ENCODE measurements around the gene LIN28B. TPM values are rescaled to one million over a fixed set of nuclear protein-coding genes. Genes with fewer than 3 reads are reported as not detected.
"Not testable (repeated sequence)": the region's sequence is repeated elsewhere in the genome, so short reads cannot be mapped to it uniquely, and the experiment has no call there.

The LIN28B gene
- total RNA-seq, 5 donors from 2014 or later (not counting 1 experiment from before 2014, with no cell fraction given): 0.20 to 0.41 (median 0.22) TPM; not detected in 2

GRCh38 chr6:105001063-105001462 lies 44.2 kb downstream of the LIN28B start:
- Mint-ChIP-seq H3K4me1 (no peaks in the 10 kb centered on the region), H3K9me3 (no peaks in the 10 kb centered on the region), H3K27ac (no peak overlapping the region), H3K36me3 (no peaks in the 10 kb centered on the region), H3K27me3 (peaks cover 6 to 15% of the 10 kb centered on the region in 2 donors), H3K4me3 (no peak overlapping the region)
- DNase-seq (no peak), ATAC-seq (replicated peaks in 1 of 4) (no peak)
- CTCF ChIA-PET: no interaction called here
- H3K27ac ChIP-seq (ENCODE audit: low read length): no peak overlapping the region
- H3K9me3 ChIP-seq: no peaks in the 10 kb centered on the region
- POLR2A ChIA-PET: no interaction called here
- H3K36me3 ChIP-seq (ENCODE audit: control insufficient read depth in 2 of 2, extremely low read depth in 1 of 2, insufficient read depth in 1 of 2, low read length in 1 of 2): no peaks in the 10 kb centered on the region
- no peaks in the 10 kb centered on the region for H3K4me1 ChIP-seq (ENCODE audit: control insufficient read depth in 1 of 2, extremely low read depth in 1 of 2, insufficient read depth in 2 of 2, low read length in 2 of 2)
- no peak overlapping the region for H3K4me3 ChIP-seq (ENCODE audit: control insufficient read depth in 1 of 2, extremely low read depth in 1 of 2, low read length in 1 of 2)
- no peaks in the 10 kb centered on the region for H3K27me3 ChIP-seq (replicated peaks in 1 of 2; ENCODE audit: control insufficient read depth in 2 of 2, extremely low read depth in 1 of 2, insufficient read depth in 2 of 2, low read length in 1 of 2)
- no CpG with 5 or more reads among the region's 1 CpG for WGBS (ENCODE audit: insufficient coverage)

- H3K4me3 ChIP-seq (ENCODE audit: control insufficient read depth in 1 of 2, extremely low read depth in 1 of 2, low read length in 1 of 2): no peak overlapping the region
- H3K36me3 Mint-ChIP-seq: no peaks in the 10 kb centered on the region
- WGBS (ENCODE audit: insufficient coverage): no CpG with 5 or more reads among the region's 1 CpG
- H3K27ac Mint-ChIP-seq: no peak overlapping the region
- no peaks in the 10 kb centered on the region for H3K4me1 ChIP-seq (ENCODE audit: control insufficient read depth in 1 of 2, extremely low read depth in 1 of 2, insufficient read depth in 2 of 2, low read length in 2 of 2)
- H3K9me3 ChIP-seq: no peaks in the 10 kb centered on the region
- DNase-seq: no peak
- H3K27ac ChIP-seq (ENCODE audit: low read length): no peak overlapping the region
- H3K4me1 Mint-ChIP-seq: no peaks in the 10 kb centered on the region
- H3K36me3 ChIP-seq (ENCODE audit: control insufficient read depth in 2 of 2, extremely low read depth in 1 of 2, insufficient read depth in 1 of 2, low read length in 1 of 2): no peaks in the 10 kb centered on the region
- no peaks in the 10 kb centered on the region for H3K9me3 Mint-ChIP-seq
- CTCF ChIA-PET: no interaction called here
- peaks cover 6 to 18% of the 10 kb centered on the region in 2 donors for H3K27me3 Mint-ChIP-seq
- H3K27me3 ChIP-seq (replicated peaks in 1 of 2; ENCODE audit: control insufficient read depth in 2 of 2, extremely low read depth in 1 of 2, insufficient read depth in 2 of 2, low read length in 1 of 2): no peaks in the 10 kb centered on the region
- no peak overlapping the region for H3K4me3 Mint-ChIP-seq
- ATAC-seq (replicated peaks in 1 of 4): no peak
- POLR2A ChIA-PET: no interaction called here
Measured at GRCh38 chr6:105001906-105002305, 45.0 kb downstream of the LIN28B start.

GRCh38 chr6:105005451-105005850 lies 48.5 kb downstream of the LIN28B start:
- H3K4me3 ChIP-seq (ENCODE audit: control insufficient read depth in 1 of 2, extremely low read depth in 1 of 2, low read length in 1 of 2): no peak overlapping the region
- no peak for ATAC-seq (replicated peaks in 1 of 4)
- no peaks in the 10 kb centered on the region for H3K36me3 ChIP-seq (ENCODE audit: control insufficient read depth in 2 of 2, extremely low read depth in 1 of 2, insufficient read depth in 1 of 2, low read length in 1 of 2)
- Mint-ChIP-seq H3K27me3 (peaks cover 8 to 21% of the 10 kb centered on the region in 2 donors), H3K9me3 (no peaks in the 10 kb centered on the region), H3K4me3 (no peak overlapping the region), H3K27ac (no peak overlapping the region), H3K4me1 (no peaks in the 10 kb centered on the region), H3K36me3 (no peaks in the 10 kb centered on the region)
- no peak for DNase-seq
- H3K9me3 ChIP-seq: no peaks in the 10 kb centered on the region
- ChIA-PET CTCF (interaction anchor here in 1 of 2 donors (0.6 kb wide), 1 partner anchor 193 kb away, joined by 5 read pairs; no protein-coding TSS in a partner anchor), POLR2A (no interaction called here)
- no peak overlapping the region for H3K27ac ChIP-seq (ENCODE audit: low read length)
- H3K27me3 ChIP-seq (replicated peaks in 1 of 2; ENCODE audit: control insufficient read depth in 2 of 2, extremely low read depth in 1 of 2, insufficient read depth in 2 of 2, low read length in 1 of 2): no peaks in the 10 kb centered on the region
- WGBS (ENCODE audit: insufficient coverage): no CpG with 5 or more reads among the region's 1 CpG
- H3K4me1 ChIP-seq (ENCODE audit: control insufficient read depth in 1 of 2, extremely low read depth in 1 of 2, insufficient read depth in 2 of 2, low read length in 2 of 2): no peaks in the 10 kb centered on the region

GRCh38 chr6:105013459-105013858 lies 56.6 kb downstream of the LIN28B start:
- not testable (repeated sequence) for H3K27ac ChIP-seq (ENCODE audit: low read length)

GRCh38 chr6:105014448-105014847 lies 57.5 kb downstream of the LIN28B start:
- Mint-ChIP-seq H3K4me1 (no peaks in the 10 kb centered on the region), H3K27me3 (peaks cover 12 to 13% of the 10 kb centered on the region in 2 donors), H3K9me3 (no peaks in the 10 kb centered on the region), H3K4me3 (no peak overlapping the region), H3K36me3 (no peaks in the 10 kb centered on the region), H3K27ac (no peak overlapping the region)
- Histone ChIP-seq H3K4me1 (ENCODE audit: control insufficient read depth in 1 of 2, extremely low read depth in 1 of 2, insufficient read depth in 2 of 2, low read length in 2 of 2) (no peaks in the 10 kb centered on the region), H3K4me3 (ENCODE audit: control insufficient read depth in 1 of 2, extremely low read depth in 1 of 2, low read length in 1 of 2) (no peak overlapping the region), H3K27ac (ENCODE audit: low read length) (no peak overlapping the region), H3K36me3 (ENCODE audit: control insufficient read depth in 2 of 2, extremely low read depth in 1 of 2, insufficient read depth in 1 of 2, low read length in 1 of 2) (no peaks in the 10 kb centered on the region), H3K27me3 (replicated peaks in 1 of 2; ENCODE audit: control insufficient read depth in 2 of 2, extremely low read depth in 1 of 2, insufficient read depth in 2 of 2, low read length in 1 of 2) (peaks cover 0 to 5% of the 10 kb centered on the region in 2 experiments), H3K9me3 (no peaks in the 10 kb centered on the region)
- DNase-seq (no peak), ATAC-seq (replicated peaks in 1 of 4) (no peak)
- 60% methylated on average over 2 of the region's 3 CpGs for WGBS (ENCODE audit: insufficient coverage)
- CTCF ChIA-PET: no interaction called here
- POLR2A ChIA-PET: no interaction called here

More at GRCh38 chr6:105013459-105013858, 56.6 kb downstream of the LIN28B start:
- H3K27me3 ChIP-seq (replicated peaks in 1 of 2; ENCODE audit: control insufficient read depth in 2 of 2, extremely low read depth in 1 of 2, insufficient read depth in 2 of 2, low read length in 1 of 2); H3K36me3 Mint-ChIP-seq; H3K4me3 Mint-ChIP-seq; H3K4me1 ChIP-seq (ENCODE audit: control insufficient read depth in 1 of 2, extremely low read depth in 1 of 2, insufficient read depth in 2 of 2, low read length in 2 of 2); H3K27ac Mint-ChIP-seq; H3K36me3 ChIP-seq (ENCODE audit: control insufficient read depth in 2 of 2, extremely low read depth in 1 of 2, insufficient read depth in 1 of 2, low read length in 1 of 2); ATAC-seq (replicated peaks in 1 of 4); POLR2A ChIA-PET; H3K4me1 Mint-ChIP-seq; H3K4me3 ChIP-seq (ENCODE audit: control insufficient read depth in 1 of 2, extremely low read depth in 1 of 2, low read length in 1 of 2); H3K9me3 ChIP-seq; H3K9me3 Mint-ChIP-seq; DNase-seq: not testable (repeated sequence)
- CTCF ChIA-PET: interaction anchor here in 1 of 2 donors (0.7 kb wide), 1 partner anchor 1732 kb away, joined by 4 read pairs; no protein-coding TSS in a partner anchor
- H3K27me3 Mint-ChIP-seq: peaks cover 10 to 12% of the 10 kb centered on the region in 2 donors
- no CpG with 5 or more reads among the region's 4 CpGs for whole genome bisulfite sequencing (ENCODE audit: insufficient coverage)

- ATAC-seq (replicated peaks in 1 of 4) (no peak), DNase-seq (no peak)
- H3K27me3 Mint-ChIP-seq: peaks cover 11 to 12% of the 10 kb centered on the region in 2 donors
- H3K4me1 Mint-ChIP-seq: no peaks in the 10 kb centered on the region
- Histone ChIP-seq H3K4me1 (ENCODE audit: control insufficient read depth in 1 of 2, extremely low read depth in 1 of 2, insufficient read depth in 2 of 2, low read length in 2 of 2) (no peaks in the 10 kb centered on the region), H3K27ac (ENCODE audit: low read length) (no peak overlapping the region), H3K27me3 (replicated peaks in 1 of 2; ENCODE audit: control insufficient read depth in 2 of 2, extremely low read depth in 1 of 2, insufficient read depth in 2 of 2, low read length in 1 of 2) (peaks cover 0 to 5% of the 10 kb centered on the region in 2 experiments), H3K9me3 (no peaks in the 10 kb centered on the region), H3K4me3 (ENCODE audit: control insufficient read depth in 1 of 2, extremely low read depth in 1 of 2, low read length in 1 of 2) (no peak overlapping the region), H3K36me3 (ENCODE audit: control insufficient read depth in 2 of 2, extremely low read depth in 1 of 2, insufficient read depth in 1 of 2, low read length in 1 of 2) (no peaks in the 10 kb centered on the region)
- no peaks in the 10 kb centered on the region for H3K36me3 Mint-ChIP-seq
- POLR2A ChIA-PET: no interaction called here
- no peak overlapping the region for H3K4me3 Mint-ChIP-seq
- no peaks in the 10 kb centered on the region for H3K9me3 Mint-ChIP-seq
- CTCF ChIA-PET: no interaction called here
- no peak overlapping the region for H3K27ac Mint-ChIP-seq
Measured at GRCh38 chr6:105014954-105015353, 58.0 kb downstream of the LIN28B start.

- Histone ChIP-seq H3K4me3 (ENCODE audit: control insufficient read depth in 1 of 2, extremely low read depth in 1 of 2, low read length in 1 of 2) (no peak overlapping the region), H3K9me3 (no peaks in the 10 kb centered on the region), H3K36me3 (ENCODE audit: control insufficient read depth in 2 of 2, extremely low read depth in 1 of 2, insufficient read depth in 1 of 2, low read length in 1 of 2) (no peaks in the 10 kb centered on the region), H3K4me1 (ENCODE audit: control insufficient read depth in 1 of 2, extremely low read depth in 1 of 2, insufficient read depth in 2 of 2, low read length in 2 of 2) (no peaks in the 10 kb centered on the region), H3K27ac (ENCODE audit: low read length) (no peak overlapping the region), H3K27me3 (replicated peaks in 1 of 2; ENCODE audit: control insufficient read depth in 2 of 2, extremely low read depth in 1 of 2, insufficient read depth in 2 of 2, low read length in 1 of 2) (peaks cover 0 to 5% of the 10 kb centered on the region in 2 experiments)
- Mint-ChIP-seq H3K27me3 (peaks cover 11 to 12% of the 10 kb centered on the region in 2 donors), H3K27ac (no peak overlapping the region), H3K36me3 (no peaks in the 10 kb centered on the region), H3K4me1 (no peaks in the 10 kb centered on the region), H3K4me3 (no peak overlapping the region), H3K9me3 (no peaks in the 10 kb centered on the region)
- POLR2A ChIA-PET: no interaction called here
- DNase-seq (no peak), ATAC-seq (replicated peaks in 1 of 4) (no peak)
- CTCF ChIA-PET: no interaction called here
- no CpG with 5 or more reads among the region's 2 CpGs for WGBS (ENCODE audit: insufficient coverage)
Measured at GRCh38 chr6:105015482-105015881, 58.6 kb downstream of the LIN28B start.

All from T-cell (primary cell).